HUDEP-2 (cell line): ENCODE data around the gene ZCCHC14.
"Not testable (repeated sequence)": the region's sequence is repeated elsewhere in the genome, so short reads cannot be mapped to it uniquely, and the experiment has no call there.

Experiments used
- DNase-seq, 76 experiments: peaks; one replicate each; lab custom pipeline; 2025; ENCODE audit not compliant: unreplicated experiment in 76 of 76; lab: John Stamatoyannopoulos, UW

The ZCCHC14 gene

DNA sequence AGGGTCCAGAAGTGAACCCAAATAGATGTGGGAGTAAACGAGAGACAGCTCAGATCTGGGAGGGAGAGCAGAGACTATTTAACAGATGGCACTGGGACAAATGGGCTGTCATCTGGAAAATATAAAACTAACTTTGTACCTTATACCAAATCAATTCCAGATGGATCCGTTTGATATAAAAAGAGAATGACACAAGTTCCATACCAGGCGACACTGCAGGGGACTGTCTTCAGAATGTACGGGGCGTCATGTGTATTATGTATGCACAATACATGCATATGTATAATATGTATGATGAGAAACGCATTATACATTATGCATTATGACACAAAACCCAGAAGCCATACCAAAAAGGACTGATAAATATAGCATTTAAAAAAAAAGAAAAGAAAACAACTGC, 10.2 kb downstream of the ZCCHC14 start:
- not testable (repeated sequence) for DNase-seq

DNA sequence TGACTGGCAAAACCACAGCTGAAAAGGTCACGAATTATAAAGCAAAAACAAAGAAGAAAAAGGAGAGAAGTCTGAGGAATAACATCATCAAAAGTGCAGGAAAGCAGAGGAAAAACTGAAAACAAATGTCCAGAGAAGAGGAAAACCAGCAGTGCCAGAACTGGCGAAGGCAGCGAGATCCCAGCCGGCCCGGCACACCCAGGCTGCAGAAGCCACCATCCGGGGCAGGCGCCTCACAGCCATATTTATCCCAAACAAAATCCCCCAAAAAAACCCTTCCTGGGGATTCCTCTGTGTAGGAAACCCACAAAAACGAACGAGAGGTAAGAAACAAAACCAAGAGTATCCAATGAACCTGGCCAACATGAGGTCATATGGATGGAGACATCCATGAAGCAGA, 10.6 kb downstream of the ZCCHC14 start:
- no peak for DNase-seq

DNA sequence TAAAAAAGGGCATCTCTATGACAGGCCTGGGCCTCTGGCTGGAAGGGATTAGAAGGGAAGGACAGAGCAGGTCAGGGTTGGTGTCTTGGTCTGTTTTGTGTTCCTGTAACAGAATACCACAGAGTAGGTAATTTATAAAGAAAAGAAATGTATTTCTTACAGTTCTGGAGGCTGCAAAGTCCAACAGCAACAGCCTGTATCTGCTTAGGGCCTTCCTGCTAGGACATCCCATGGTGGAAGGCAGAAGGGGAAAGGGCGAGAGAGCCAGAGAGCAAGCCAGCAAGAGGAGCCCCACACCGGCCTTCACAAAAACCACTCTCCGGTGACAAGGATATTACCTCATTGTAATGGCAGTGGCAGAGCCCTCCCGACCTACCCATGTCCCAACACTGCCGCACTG, 11.1 kb downstream of the ZCCHC14 start:
- DNase-seq: not testable (repeated sequence)

DNA sequence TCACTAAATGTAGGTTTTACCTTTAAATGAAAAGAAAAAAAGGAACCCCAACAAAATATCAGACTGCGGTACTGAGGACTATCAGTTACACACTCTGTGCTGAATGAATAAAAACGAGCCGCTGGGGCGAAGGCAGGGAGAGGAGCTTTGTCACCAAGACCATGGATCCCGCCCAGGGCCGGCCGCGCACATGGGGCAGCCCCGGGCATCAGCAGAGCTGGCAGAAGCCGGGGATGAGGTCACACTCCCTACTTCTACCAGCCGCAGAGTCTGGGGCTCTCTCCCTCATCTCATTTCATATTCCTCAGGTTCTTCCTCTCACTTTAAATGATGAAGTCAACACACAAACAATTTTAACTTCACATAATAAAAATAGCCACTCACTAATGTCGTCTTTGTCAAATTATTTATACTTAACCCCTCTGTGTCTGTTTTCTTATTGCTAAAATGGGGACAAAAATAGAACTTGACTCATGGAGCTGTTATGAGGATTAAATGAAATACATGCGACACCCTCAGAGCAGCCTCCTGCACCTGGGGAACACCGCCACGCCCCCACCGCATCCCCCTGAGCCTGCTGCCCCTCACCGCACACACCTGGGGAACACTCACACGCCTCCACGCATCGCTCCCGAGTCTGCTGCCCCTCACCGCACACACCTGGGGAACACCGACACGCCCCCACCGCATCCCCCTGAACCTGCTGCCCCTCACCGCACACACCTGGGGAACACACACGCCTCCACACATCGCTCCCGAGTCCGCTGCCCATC, 15.4 kb downstream of the ZCCHC14 start:
- DNase-seq: not testable (repeated sequence)

DNA sequence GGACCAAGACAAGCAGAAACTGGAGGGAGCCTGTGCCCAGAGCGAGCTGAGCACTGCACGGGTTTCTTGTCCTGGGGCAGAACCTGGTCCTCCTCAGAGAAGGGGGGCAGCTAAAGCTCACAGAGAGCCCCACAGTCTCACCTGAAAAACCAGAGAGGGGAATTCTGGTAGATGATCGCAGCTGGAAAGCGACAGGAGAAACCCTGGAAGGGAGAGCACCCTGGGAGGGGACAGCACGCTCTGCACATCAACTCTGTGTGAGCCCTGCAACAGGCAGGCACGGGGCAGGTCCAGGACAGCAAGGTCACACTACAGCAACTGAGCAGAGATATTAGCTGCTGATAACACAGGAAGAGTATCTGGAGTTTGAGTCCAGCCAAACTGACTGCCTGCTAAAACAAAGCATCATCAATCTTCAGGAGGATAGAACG, 18.2 kb downstream of the ZCCHC14 start:
- DNase-seq: no peak

GRCh38 chr16:87474017-87474416, 18.8 kb downstream of the ZCCHC14 start:
- DNase-seq: no peak

DNA sequence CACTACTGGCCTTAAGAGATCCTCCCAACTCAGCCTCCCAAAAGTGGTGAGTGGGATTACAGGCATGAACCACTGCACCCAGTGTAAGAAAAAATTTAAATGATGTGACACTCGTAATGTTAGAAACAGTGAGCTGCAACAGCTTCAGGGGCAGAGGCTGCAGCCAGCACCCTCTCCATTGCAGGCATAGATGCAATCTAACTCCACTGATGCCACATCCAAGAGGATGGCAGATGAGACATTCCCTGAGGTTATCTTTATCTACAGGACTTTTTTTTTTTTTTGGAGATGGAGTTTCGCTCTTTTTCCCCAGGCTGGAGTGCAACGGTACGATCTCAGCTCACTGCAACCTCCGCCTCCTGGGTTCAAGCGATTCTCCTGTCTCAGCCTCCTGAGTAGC, 19.9 kb downstream of the ZCCHC14 start:
- no peak for DNase-seq

GRCh38 chr16:87472142-87472778, 20.6 kb downstream of the ZCCHC14 start:
- DNase-seq: no peak

DNA sequence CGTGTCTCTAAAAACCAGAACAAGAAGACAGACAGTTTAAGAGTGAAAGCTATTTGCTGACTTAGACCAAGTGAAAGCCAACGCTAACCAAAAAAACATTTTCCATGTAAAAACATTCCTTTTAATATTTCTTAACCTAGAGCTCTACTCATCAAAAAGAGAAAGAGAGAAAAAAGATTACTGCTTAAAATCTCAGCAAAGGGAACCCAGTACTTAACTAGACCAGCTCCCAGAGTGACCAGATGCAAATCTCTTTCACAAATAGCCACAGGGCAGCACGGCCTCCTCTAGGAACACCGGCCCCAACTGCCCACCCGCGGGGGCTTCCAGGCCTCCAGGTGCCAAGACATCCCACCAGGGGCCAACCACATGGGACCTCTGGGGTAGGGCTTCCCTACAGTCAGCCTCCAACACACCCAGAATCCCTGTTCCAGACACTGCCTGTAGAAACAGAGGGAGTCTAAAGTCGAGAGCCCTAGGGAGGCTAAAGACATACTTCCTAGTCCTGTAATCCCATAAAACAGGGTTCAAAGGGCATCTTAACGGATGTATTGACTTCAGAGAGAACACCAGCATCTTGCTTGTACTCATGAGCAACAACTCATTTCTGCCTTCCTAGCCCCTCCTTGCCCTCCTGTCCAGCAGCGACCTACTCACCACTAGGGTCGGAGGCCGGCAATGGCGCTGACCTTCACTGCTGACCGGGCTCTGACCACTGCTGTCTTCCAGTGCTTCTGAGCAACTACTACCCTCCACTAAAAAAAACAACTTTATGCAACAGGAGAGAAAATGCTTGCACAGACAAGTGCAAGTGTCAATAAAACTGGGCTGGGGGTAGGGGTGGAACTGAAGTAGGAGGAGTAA, 21.3 kb downstream of the ZCCHC14 start:
- DNase-seq: no peak

- no peak for DNase-seq
Measured at GRCh38 chr16:87470332-87470731, 22.5 kb downstream of the ZCCHC14 start.

GRCh38 chr16:87469169-87469568, 23.7 kb downstream of the ZCCHC14 start:
- DNase-seq: no peak

GRCh38 chr16:87468550-87468949, 24.3 kb downstream of the ZCCHC14 start:
- DNase-seq: no peak

- no peak for DNase-seq
Measured at GRCh38 chr16:87466975-87467501, 25.8 kb downstream of the ZCCHC14 start.

- DNase-seq: no peak
Measured at GRCh38 chr16:87465879-87466278, 26.9 kb downstream of the ZCCHC14 start.

DNA sequence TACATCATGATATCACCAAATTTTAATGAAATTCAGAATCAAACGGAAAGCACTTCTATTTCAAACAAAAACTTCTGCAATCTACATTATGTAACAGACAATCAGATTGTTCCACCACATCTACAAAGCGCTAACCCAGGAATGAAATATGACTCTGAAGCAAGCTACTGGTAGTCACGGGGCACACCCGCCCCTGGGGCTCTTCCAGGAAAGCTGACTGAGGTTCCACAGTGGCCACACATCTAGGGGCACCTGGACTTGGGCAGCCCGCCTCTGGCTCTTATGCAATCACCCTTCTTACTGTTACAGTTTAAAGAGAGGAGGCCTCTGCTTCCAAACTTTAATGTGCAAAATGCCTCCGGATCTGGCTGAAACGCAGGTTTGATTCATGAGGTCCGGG, 27.5 kb downstream of the ZCCHC14 start:
- DNase-seq: peak in 57 of 76 experiments; percentile 6 to 64 (median 36)

DNA sequence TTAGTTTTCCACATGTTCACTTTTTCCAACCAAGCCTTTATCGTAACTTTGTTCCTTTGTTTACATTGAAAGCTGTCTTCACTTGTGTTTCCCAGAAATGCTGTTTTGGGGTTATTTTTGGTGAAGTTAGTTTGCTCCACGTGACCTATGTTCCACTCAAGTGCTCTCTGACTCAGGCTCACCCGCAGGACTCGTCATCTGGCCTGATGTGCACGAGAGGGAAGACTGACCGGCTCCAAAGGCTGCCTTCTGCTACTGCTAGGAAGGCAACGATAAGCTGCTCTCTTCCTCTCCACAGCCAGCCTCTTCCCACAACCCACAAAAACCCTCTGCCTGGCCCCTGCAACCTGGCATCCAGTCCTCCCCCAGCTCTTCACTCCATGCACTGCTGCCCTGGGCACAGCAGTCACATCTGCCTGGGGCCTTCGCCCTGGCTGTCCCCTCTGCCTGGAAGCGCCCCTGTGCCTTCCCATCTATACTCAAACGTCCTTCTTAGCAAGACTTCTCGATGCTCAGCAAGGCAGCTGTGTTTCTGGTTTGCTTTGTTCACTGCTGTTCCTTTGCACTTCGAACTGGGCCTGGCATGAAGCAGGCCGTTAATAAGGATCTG, 28.0 kb downstream of the ZCCHC14 start:
- DNase-seq: peak in 53 of 76 experiments; percentile 5 to 73 (median 32)

GRCh38 chr16:87463722-87464690, 28.8 kb downstream of the ZCCHC14 start:
- peak in 2 of 76 experiments; percentile 3 to 39 for DNase-seq

DNA sequence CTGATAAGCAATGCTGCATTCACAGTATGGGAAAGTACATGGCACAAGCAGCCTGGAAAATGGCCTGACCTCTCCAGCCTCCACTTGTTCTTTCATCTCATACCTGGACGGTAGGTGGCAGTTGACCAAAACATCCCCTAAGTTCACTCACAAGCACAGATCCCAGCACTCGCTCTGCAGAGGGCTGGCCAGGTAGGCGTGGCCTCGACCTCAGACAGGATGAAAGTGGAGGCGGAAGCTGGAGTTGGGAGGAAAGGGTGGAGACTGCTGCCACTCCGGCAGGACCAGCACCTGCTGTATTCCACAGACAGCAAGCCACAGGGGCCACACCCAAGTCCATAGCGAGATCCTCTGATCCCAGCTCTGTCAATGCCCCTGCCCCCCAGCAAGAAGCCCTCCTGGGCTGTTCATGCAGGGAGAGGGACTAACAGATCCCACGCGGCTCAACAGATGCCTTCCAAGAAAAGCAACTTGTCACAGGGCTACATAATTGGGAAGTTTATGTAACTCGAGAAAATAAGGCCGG, 31.3 kb downstream of the ZCCHC14 start:
- peak in 33 of 76 experiments; percentile 3 to 67 (median 33) for DNase-seq

DNA sequence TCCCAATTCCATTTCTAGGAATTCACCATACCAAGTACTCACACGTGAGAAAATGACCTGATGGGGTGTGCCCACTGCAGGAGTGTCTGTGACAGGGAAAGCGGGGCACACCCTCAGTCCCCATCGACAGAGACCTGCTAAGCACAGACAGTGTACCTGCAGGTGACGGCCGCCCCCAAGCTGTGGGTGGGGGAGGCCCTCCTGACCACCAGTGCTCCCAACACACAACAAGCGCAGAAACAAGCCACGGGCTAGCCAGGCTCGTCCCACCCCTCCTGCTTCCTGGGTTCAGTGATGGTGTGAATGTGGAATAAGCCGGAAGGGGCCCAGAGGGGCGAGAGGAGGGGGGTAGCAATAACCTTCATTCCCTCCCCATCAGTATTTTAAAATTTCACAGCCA, 31.9 kb downstream of the ZCCHC14 start:
- DNase-seq: no peak
